A673 (cell line): ENCODE results near the gene F2. TPM values are rescaled to one million over a fixed set of nuclear protein-coding genes. Genes with fewer than 3 reads are reported as not detected.

Experiments used
- BruUV-seq: library from RNA; stranded (reverse); fragments of 400-500 nt; replicated peaks from 2 replicates; lab custom pipeline; 2021; lab: Mats Ljungman, UMichigan
- CTCF ChIA-PET: fragments of 300-600 bp; sonication (Branson Sonifier 250); formaldehyde crosslinking; loops from one replicate; lab custom pipeline; 2022; ENCODE audit warnings: antibody characterized with exemption; lab: Charles Lee
- POLR2A ChIA-PET: fragments of 300-600 bp; sonication (Branson Sonifier 250); formaldehyde crosslinking; loops from one replicate; lab custom pipeline; 2022; ENCODE audit warnings: antibody characterized with exemption; ENCODE audit not compliant: low non-redundant PET; lab: Charles Lee
- DNase-seq: peaks from one replicate; pipeline ENCODE4 v3.0.0-alpha.2; 2015; ENCODE audit warnings: low spot score
- H3K27ac ChIP-seq: fragments of 200-600 bp; sonication (generic); 2 replicates; pipeline ENCODE4 v1.5.1; 2016; ENCODE audit warnings: mixed run types, low read depth, mild to moderate bottlenecking, mixed read lengths, antibody characterized with exemption, low read length; ENCODE audit not compliant: poor library complexity, severe bottlenecking
- H3K27me3 ChIP-seq: fragments of 200-600 bp; sonication (generic); replicated peaks from 2 replicates; pipeline ENCODE4 v1.6.1; 2017; ENCODE audit warnings: mixed run types, low read depth, mild to moderate bottlenecking, mixed read lengths, antibody characterized with exemption, low read length; ENCODE audit not compliant: insufficient read depth, poor library complexity
- H3K36me3 ChIP-seq: fragments of 200-600 bp; sonication (generic); 2 replicates; pipeline ENCODE4 v1.6.1; 2016; ENCODE audit warnings: mixed run types, mild to moderate bottlenecking, mixed read lengths, antibody characterized with exemption, low read length; ENCODE audit not compliant: insufficient read depth, poor library complexity, severe bottlenecking
- H3K4me1 ChIP-seq: fragments of 200-600 bp; sonication (generic); 2 replicates; pipeline ENCODE4 v1.6.1; 2017; ENCODE audit warnings: mixed run types, mild to moderate bottlenecking, mixed read lengths, antibody characterized with exemption, low read length; ENCODE audit not compliant: insufficient read depth, poor library complexity, severe bottlenecking
- H3K4me3 ChIP-seq: fragments of 200-600 bp; sonication (generic); 2 replicates; pipeline ENCODE4 v1.5.1; 2016; ENCODE audit warnings: low read depth, mixed run types, mild to moderate bottlenecking, mixed read lengths, low read length; ENCODE audit not compliant: poor library complexity, severe bottlenecking
- H3K9me3 ChIP-seq: fragments of 200-600 bp; sonication (generic); 2 replicates; pipeline ENCODE4 v1.6.1; 2016; ENCODE audit warnings: mixed run types, low read depth, mild to moderate bottlenecking, mixed read lengths, antibody characterized with exemption, low read length; ENCODE audit not compliant: poor library complexity, severe bottlenecking
- EZH2 ChIP-seq: fragments of 200-600 bp; sonication (generic); IDR thresholded peaks from 2 replicates; pipeline ENCODE4 v1.6.1; 2017; ENCODE audit warnings: borderline replicate concordance, low read depth, mild to moderate bottlenecking, mixed read lengths, antibody characterized with exemption, low read length; ENCODE audit not compliant: poor library complexity, severe bottlenecking
- intact Hi-C: fragments of 100-400 bp; cut with micrococcal nuclease; formaldehyde crosslinking; loops from one replicate; pipeline ENCODE4 v1.10.0; 2022; ENCODE audit not compliant: unreplicated experiment
- total RNA-seq: library from RNA; stranded (reverse); gene quantifications from 2 replicates; pipeline ENCODE4 v1.2.3, GENCODE V29; 2021
- TF ChIP-seq, protein P1 (sequence below): fragments of 300-800, 200-600 bp; sonication (generic); conservative IDR thresholded peaks from 2 replicates; pipeline ENCODE4 v1.5.1; 2017; ENCODE audit warnings: low read depth, mild to moderate bottlenecking, antibody characterized with exemption, low read length, moderate library complexity, mixed read lengths

The F2 gene
- total RNA-seq, 1 experiment from 2014 or later: not detected

DNA sequence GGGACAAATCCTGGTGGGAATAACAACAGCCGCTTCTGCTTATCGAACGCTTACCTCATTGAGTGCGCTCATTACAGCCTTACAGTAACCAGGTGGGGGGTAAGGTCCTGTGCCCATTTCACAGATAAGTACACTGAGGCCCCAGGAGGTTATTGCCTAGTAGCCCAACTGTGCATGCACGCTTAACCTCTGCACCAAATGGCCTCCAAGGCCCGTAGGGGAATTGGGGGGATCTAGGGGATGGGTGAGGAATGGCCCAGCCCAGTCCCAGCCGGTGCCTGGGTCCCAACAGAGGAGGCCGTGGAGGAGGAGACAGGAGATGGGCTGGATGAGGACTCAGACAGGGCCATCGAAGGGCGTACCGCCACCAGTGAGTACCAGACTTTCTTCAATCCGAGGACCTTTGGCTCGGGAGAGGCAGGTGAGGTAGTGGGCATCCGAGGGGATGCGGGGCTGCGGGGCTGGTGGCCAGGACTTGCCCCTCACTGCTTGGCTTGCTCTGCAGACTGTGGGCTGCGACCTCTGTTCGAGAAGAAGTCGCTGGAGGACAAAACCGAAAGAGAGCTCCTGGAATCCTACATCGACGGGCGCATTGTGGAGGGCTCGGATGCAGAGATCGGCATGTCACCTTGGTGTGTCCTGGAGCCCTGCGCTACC, 7.3 kb downstream of the F2 start:
- H3K27ac ChIP-seq: no peak overlapping the region
- no peak for DNase-seq
- H3K36me3 ChIP-seq: no peaks in the 10 kb centered on the region
- H3K27me3 ChIP-seq: no peaks in the 10 kb centered on the region
- no peaks in the 10 kb centered on the region for H3K4me1 ChIP-seq
- no peaks in the 10 kb centered on the region for H3K9me3 ChIP-seq
- TF ChIP-seq, protein P1, sequence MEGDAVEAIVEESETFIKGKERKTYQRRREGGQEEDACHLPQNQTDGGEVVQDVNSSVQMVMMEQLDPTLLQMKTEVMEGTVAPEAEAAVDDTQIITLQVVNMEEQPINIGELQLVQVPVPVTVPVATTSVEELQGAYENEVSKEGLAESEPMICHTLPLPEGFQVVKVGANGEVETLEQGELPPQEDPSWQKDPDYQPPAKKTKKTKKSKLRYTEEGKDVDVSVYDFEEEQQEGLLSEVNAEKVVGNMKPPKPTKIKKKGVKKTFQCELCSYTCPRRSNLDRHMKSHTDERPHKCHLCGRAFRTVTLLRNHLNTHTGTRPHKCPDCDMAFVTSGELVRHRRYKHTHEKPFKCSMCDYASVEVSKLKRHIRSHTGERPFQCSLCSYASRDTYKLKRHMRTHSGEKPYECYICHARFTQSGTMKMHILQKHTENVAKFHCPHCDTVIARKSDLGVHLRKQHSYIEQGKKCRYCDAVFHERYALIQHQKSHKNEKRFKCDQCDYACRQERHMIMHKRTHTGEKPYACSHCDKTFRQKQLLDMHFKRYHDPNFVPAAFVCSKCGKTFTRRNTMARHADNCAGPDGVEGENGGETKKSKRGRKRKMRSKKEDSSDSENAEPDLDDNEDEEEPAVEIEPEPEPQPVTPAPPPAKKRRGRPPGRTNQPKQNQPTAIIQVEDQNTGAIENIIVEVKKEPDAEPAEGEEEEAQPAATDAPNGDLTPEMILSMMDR: no peak
- TF ChIP-seq EZH2: no peak
- intact Hi-C loops: loop anchor here (10.0 kb wide), 1 partner anchor 342 kb away; the partner anchor contains the start of gene MDK
- POLR2A ChIA-PET: no interaction called here
- BruUV-seq: no TSS peak
- no peak overlapping the region for H3K4me3 ChIP-seq
- CTCF ChIA-PET: no interaction called here

DNA sequence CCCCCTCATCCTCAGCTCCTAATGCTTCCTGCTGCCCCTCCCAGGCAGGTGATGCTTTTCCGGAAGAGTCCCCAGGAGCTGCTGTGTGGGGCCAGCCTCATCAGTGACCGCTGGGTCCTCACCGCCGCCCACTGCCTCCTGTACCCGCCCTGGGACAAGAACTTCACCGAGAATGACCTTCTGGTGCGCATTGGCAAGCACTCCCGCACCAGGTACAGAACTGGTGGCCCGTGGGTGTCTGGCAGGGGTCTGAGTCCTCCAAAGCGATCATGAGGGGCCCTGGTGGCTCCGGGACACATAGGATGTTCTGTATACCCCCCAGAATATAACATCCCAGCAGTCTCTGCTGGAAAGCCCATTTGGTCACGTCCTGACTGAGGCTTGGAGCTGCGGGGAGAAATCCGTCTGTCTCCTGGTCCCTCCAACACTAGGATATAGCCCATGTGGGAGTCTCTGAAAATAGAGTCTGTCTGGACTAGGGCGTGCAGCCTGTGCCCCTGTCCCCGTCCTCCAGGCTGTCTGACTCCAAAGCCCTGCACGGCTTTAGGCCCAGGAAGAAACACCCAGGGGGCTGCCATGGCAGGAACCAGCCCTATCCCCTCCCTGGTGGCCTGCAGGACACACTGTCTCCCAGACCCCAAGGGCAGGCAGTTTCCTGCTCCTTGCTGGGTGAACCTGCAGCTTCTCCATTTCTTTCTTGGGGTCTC, 9.1 kb downstream of the F2 start:
- BruUV-seq: no TSS peak
- H3K27me3 ChIP-seq: no peaks in the 10 kb centered on the region
- no peaks in the 10 kb centered on the region for H3K9me3 ChIP-seq
- CTCF ChIA-PET: no interaction called here
- H3K36me3 ChIP-seq: no peaks in the 10 kb centered on the region
- TF ChIP-seq, protein P1: no peak
- no peak for TF ChIP-seq EZH2
- no peak for DNase-seq
- intact Hi-C loops: loop anchor here (10.0 kb wide), 1 partner anchor 343 kb away; the partner anchor contains the start of gene MDK
- H3K27ac ChIP-seq: no peak overlapping the region
- POLR2A ChIA-PET: no interaction called here
- no peak overlapping the region for H3K4me3 ChIP-seq
- H3K4me1 ChIP-seq: no peaks in the 10 kb centered on the region

GRCh38 chr11:46728659-46729040, 9.6 kb downstream of the F2 start:
- Histone ChIP-seq H3K27me3 (no peaks in the 10 kb centered on the region), H3K4me1 (no peaks in the 10 kb centered on the region), H3K9me3 (no peaks in the 10 kb centered on the region), H3K27ac (no peak overlapping the region), H3K36me3 (no peaks in the 10 kb centered on the region), H3K4me3 (no peak overlapping the region)
- ChIA-PET POLR2A (no interaction called here), CTCF (no interaction called here)
- TF ChIP-seq EZH2: no peak
- TF ChIP-seq, protein P1: no peak
- BruUV-seq: no TSS peak
- intact Hi-C loops: loop anchor here (10.0 kb wide), 1 partner anchor 344 kb away; the partner anchor contains the start of gene MDK
- DNase-seq: no peak
